Stimulated activated CD4-positive, alpha-beta T cell treated with anti-CD3 and anti-CD28 coated beads, Interleukin-4, amount 100 ng/mL, for 1 hour (primary cell): ENCODE measurements around the gene PCDHB16.

ENCODE experiments used
- DNase-seq: peaks from one replicate; pipeline ENCODE4 v3.0.0-alpha.2; 2020

Gene PCDHB16

GRCh38 chr5:141234109-141234667 lies 52.0 kb downstream of the PCDHB16 start:
- no peak for DNase-seq
